Sigmoid colon (tissue), 7 donors: ENCODE results near the gene C8A. TPM values are rescaled to one million over a fixed set of nuclear protein-coding genes. Genes with fewer than 3 reads are reported as not detected.

Experiments
- DNase-seq: peaks from one replicate; pipeline ENCODE4 v3.0.0-alpha.2; 2019
- H3K27ac ChIP-seq, 4 donors: fragments of 200-600 bp; sonication (generic); one replicate each; pipeline ENCODE4 v1.5.1; 2016 to 2019; ENCODE audit warnings: mild to moderate bottlenecking in 1 of 4
- H3K27me3 ChIP-seq, 3 donors: fragments of 200-600 bp; sonication (generic); one replicate each; pipeline ENCODE4 v1.5.1; 2019; ENCODE audit warnings: mild to moderate bottlenecking in 1 of 3
- H3K36me3 ChIP-seq, 4 donors: fragments of 200-600 bp; sonication (generic); one replicate each; pipeline ENCODE4 v1.5.1; 2016 to 2019
- H3K4me1 ChIP-seq, 4 donors: fragments of 200-600 bp; sonication (generic); one replicate each; pipeline ENCODE4 v1.5.1; 2017 to 2019
- H3K4me3 ChIP-seq, 4 donors: fragments of 200-600 bp; sonication (generic); one replicate each; pipeline ENCODE4 v1.5.1; 2017 to 2019; ENCODE audit warnings: mild to moderate bottlenecking in 2 of 4, moderate library complexity in 1 of 4
- H3K9me3 ChIP-seq, 4 donors: fragments of 200-600 bp in 3 of 4; sonication (generic) in 3 of 4; one replicate each; pipeline versions ENCODE4 v1.5.1 to v1.6.1; 2013 to 2019
- CTCF ChIP-seq, 4 experiments: fragments of 450-650 bp in 3 of 4; fragments of 200-600 bp in 1 of 4; IDR thresholded peaks; one replicate each; pipeline ENCODE4 v1.5.1; 2016 to 2019; ENCODE audit warnings: antibody characterized with exemption in 4 of 4, mild to moderate bottlenecking in 3 of 4, moderate library complexity in 2 of 4
- EP300 ChIP-seq, 4 donors: sonication (generic); formaldehyde crosslinking; IDR thresholded peaks; one replicate each; pipeline ENCODE4 v1.6.1; 2017; ENCODE audit warnings: antibody characterized with exemption in 4 of 4
- POLR2A ChIP-seq, 2 donors: fragments of 450-650 bp; IDR thresholded peaks; one replicate each; pipeline ENCODE4 v1.6.1; 2016; ENCODE audit warnings: antibody characterized with exemption in 2 of 2, mild to moderate bottlenecking in 2 of 2, moderate library complexity in 2 of 2
- POLR2AphosphoS5 ChIP-seq, 4 donors: sonication (generic); formaldehyde crosslinking; IDR thresholded peaks; one replicate each; pipeline ENCODE4 v1.6.1; 2017; ENCODE audit warnings: antibody characterized with exemption in 4 of 4
- WGBS, 2 donors: extraction: QIAGEN DNeasy Blood & Tissue Kit; methylation state at CpG; one replicate each; pipeline ENCODE4 v1.1.7; 2013; 5-methylcytosine and 5-hydroxymethylcytosine counted together
- intact Hi-C: fragments of 100-400 bp; cut with DNase I; formaldehyde crosslinking; loops from one replicate; pipeline ENCODE4 v1.15.1; 2023
- polyA plus RNA-seq, 3 donors: library from polyadenylated mRNA; stranded (reverse); fragments of 200-250 nt; gene quantifications; one replicate each; pipeline ENCODE4 v1.2.3, GENCODE V29; 2013
- total RNA-seq, 4 donors: library from RNA; depleted of rRNA; stranded (reverse); fragments of >200 nt; gene quantifications; one replicate each; pipeline ENCODE4 v1.1.0, GENCODE V29; 2016
- donor health status: healthy with polysubstance abuse.
- donor health status: Bipolar disorder and iron deficiency.
- donor health status: healthy.

The C8A gene
- total and polyA plus RNA-seq, 7 donors: not detected

- Histone ChIP-seq H3K4me1 (peaks cover 0 to 10% (median 2%) of the 10 kb centered on the region in 4 donors), H3K4me3 (no peak overlapping the region), H3K27ac (no peak overlapping the region), H3K9me3 (peaks cover 0 to 5% (median 0%) of the 10 kb centered on the region in 4 donors), H3K36me3 (no peaks in the 10 kb centered on the region), H3K27me3 (no peaks in the 10 kb centered on the region)
- 77% methylated on average over 3 of the region's 3 CpGs for WGBS, 2 donors
- no peak for TF ChIP-seq POLR2A (IDR thresholded peaks at IDR 0.05)
- TF ChIP-seq POLR2AphosphoS5 (IDR thresholded peaks at IDR 0.05): no peak
- TF ChIP-seq EP300 (IDR thresholded peaks at IDR 0.05): no peak
- TF ChIP-seq CTCF (IDR thresholded peaks at IDR 0.05): no peak
- DNase-seq: no peak
- intact Hi-C loops: loop anchor here (10.0 kb wide), 3 partner anchors 586 to 1816 kb away; partner anchors contain the start of genes DAB1 and OMA1
Measured at GRCh38 chr1:56838759-56839158, 15.8 kb upstream of the C8A start.

- no peak for DNase-seq
- TF ChIP-seq POLR2A (IDR thresholded peaks at IDR 0.05): no peak
- TF ChIP-seq POLR2AphosphoS5 (IDR thresholded peaks at IDR 0.05): no peak
- no peak for TF ChIP-seq EP300 (IDR thresholded peaks at IDR 0.05)
- no peak for TF ChIP-seq CTCF (IDR thresholded peaks at IDR 0.05)
Measured at GRCh38 chr1:56843544-56843943, 11.1 kb upstream of the C8A start.

DNA sequence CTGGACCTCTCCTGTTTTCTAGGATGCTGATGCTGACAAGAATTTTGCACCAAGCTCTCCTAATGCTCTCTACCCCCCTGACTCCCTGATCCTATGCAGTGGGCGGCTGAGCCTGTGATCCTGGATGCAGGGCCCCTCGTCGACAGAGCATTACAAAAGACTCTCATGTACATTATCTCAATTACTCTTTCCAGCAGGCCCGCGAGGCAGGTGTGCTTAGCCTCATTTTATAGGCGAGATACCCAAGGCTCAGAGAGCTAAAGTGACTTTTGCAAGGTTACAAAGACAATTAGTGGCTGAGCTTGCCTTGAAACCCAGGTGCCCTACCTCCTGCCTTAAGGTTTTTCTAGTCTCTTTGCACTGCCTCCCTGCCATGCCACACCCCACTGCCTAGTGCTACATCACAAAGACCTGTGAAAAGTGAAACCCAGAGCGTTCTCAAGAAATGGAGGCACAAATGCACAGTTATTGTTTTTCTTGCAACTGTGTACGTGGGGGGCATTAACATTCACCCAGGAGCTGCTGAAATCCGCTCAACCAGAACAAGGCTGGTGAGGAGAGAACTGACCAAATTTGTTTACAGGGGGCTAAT, 10.0 kb upstream of the C8A start:
- Histone ChIP-seq H3K27ac (no peak overlapping the region), H3K36me3 (no peaks in the 10 kb centered on the region), H3K27me3 (no peaks in the 10 kb centered on the region), H3K9me3 (peaks cover 0 to 5% (median 0%) of the 10 kb centered on the region in 4 donors), H3K4me3 (no peak overlapping the region), H3K4me1 (no peaks in the 10 kb centered on the region)
- DNase-seq: no peak
- TF ChIP-seq POLR2A (IDR thresholded peaks at IDR 0.05) (no peak), CTCF (IDR thresholded peaks at IDR 0.05) (no peak), EP300 (IDR thresholded peaks at IDR 0.05) (no peak), POLR2AphosphoS5 (IDR thresholded peaks at IDR 0.05) (no peak)
- WGBS, 2 donors: 52 to 62% methylated on average over 9 of the region's 9 CpGs
- intact Hi-C loops: no loop called here

More at GRCh38 chr1:56843544-56843943, 11.1 kb upstream of the C8A start:
- intact Hi-C loops: no loop called here
- Histone ChIP-seq H3K27ac (no peak overlapping the region), H3K9me3 (peaks cover 0 to 5% (median 0%) of the 10 kb centered on the region in 4 donors), H3K4me1 (no peaks in the 10 kb centered on the region), H3K4me3 (no peak overlapping the region), H3K36me3 (no peaks in the 10 kb centered on the region), H3K27me3 (no peaks in the 10 kb centered on the region)
- WGBS, 2 donors: 88 to 94% methylated on average over 3 of the region's 3 CpGs

DNA sequence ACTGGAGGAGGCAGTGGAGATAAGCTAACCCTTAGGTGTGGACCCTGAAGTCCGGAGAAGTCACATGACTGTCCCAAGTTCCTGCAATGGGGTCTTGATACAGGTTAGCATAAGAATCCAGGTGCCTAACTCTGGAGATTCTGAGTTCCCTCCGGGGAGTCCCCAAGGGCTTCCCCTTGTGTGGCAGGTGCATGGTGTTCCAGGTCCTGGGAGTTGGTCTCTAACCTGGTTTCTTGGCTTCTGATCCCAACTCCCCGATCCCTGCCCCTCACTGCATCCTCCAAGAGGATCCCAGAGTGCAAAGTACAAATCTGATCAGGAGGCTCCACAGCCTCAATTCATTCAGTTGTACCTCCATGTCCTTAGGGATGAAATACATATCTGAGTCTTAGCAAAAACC, 9.3 kb upstream of the C8A start:
- Histone ChIP-seq H3K36me3 (no peaks in the 10 kb centered on the region), H3K4me1 (no peaks in the 10 kb centered on the region), H3K4me3 (no peak overlapping the region), H3K27ac (no peak overlapping the region), H3K27me3 (no peaks in the 10 kb centered on the region), H3K9me3 (no peaks in the 10 kb centered on the region)
- intact Hi-C loops: no loop called here
- no peak for DNase-seq
- WGBS, 2 donors: 64 to 82% methylated on average over 3 of the region's 3 CpGs
- TF ChIP-seq CTCF (IDR thresholded peaks at IDR 0.05) (no peak), POLR2AphosphoS5 (IDR thresholded peaks at IDR 0.05) (no peak), EP300 (IDR thresholded peaks at IDR 0.05) (no peak), POLR2A (IDR thresholded peaks at IDR 0.05) (no peak)

DNA sequence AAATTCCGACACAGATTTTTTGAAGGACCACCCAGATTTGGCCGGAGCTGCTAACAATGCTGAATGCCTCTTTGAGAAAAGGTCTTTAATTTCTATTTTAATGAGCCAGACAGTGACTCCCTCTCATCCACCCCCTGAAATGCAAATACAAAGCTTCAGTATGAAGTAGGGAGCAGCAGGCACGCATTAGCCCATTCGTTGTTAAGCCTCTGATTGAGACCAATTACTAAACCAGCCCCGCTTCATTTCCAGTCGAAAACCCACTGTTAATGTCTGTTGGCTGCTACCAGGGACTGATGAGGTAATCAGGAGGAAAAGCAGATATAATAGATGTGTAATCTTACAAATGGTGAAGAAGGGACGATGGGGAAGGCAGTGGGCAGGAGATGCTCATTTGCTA, 4.8 kb upstream of the C8A start:
- Histone ChIP-seq H3K27me3 (no peaks in the 10 kb centered on the region), H3K4me1 (no peaks in the 10 kb centered on the region), H3K36me3 (no peaks in the 10 kb centered on the region), H3K27ac (no peak overlapping the region), H3K4me3 (no peak overlapping the region), H3K9me3 (no peaks in the 10 kb centered on the region)
- intact Hi-C loops: no loop called here
- no peak for DNase-seq
- 74 to 75% methylated on average over 7 of the region's 7 CpGs for WGBS, 2 donors
- no peak for TF ChIP-seq POLR2A (IDR thresholded peaks at IDR 0.05)
- TF ChIP-seq CTCF (IDR thresholded peaks at IDR 0.05): no peak
- TF ChIP-seq POLR2AphosphoS5 (IDR thresholded peaks at IDR 0.05): no peak
- TF ChIP-seq EP300 (IDR thresholded peaks at IDR 0.05): no peak
